Fibroblast of skin of scalp (primary cell): ENCODE measurements around the gene GRM7.

ENCODE experiments used
- DNase-seq: peaks from one replicate; pipeline ENCODE4 v3.0.0-alpha.2; 2013

Gene GRM7

GRCh38 chr3:7160689-7161088 is 299.8 kb downstream of the GRM7 start:
- DNase-seq, result no peak

DNA sequence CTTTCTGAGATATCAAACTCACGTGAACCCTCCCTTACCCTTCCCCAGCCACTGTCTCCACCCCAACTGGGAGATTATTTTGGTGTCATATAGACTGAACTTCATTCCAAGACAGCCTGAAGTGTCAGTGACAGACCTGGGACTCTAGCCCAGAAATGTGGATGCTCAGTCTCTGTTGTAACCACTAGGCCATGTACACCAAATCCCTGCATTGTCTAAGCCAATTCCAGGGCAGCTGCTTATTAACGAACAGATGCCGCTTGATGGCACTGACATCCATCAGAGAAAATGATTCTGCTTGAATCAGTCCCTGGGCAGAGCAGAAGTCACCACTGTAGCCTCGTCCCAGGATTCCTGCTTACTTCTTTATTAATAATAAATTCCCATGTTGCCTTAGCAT is 305.5 kb downstream of the GRM7 start:
- no peak for DNase-seq

GRCh38 chr3:7171493-7171892 is 310.6 kb downstream of the GRM7 start:
- no peak for DNase-seq

DNA sequence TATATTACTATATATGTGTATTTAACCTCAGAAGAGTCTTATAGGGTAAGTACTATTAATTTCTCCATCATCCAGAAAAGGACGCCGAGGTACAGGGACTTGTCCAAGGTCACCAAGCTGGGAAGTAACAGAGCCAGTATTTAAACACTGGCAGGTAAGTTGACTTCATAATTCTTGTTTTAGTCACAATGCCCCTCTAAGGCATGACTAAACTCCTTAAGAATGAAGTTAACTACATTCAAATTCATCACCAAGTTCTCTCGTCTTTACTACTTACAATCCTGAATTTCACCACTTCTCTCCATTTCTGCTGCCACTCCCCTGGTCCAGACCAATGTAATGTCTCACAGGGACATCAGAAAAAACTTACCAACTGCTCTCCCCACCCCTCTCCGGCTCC is 312.1 kb downstream of the GRM7 start:
- DNase-seq, result no peak

GRCh38 chr3:7188551-7188950 is 327.6 kb downstream of the GRM7 start:
- no peak for DNase-seq

- DNase-seq, result no peak
Observed at GRCh38 chr3:7190095-7190494, 329.2 kb downstream of the GRM7 start.

- no peak for DNase-seq
Observed at GRCh38 chr3:7193269-7193668, 332.4 kb downstream of the GRM7 start.

DNA sequence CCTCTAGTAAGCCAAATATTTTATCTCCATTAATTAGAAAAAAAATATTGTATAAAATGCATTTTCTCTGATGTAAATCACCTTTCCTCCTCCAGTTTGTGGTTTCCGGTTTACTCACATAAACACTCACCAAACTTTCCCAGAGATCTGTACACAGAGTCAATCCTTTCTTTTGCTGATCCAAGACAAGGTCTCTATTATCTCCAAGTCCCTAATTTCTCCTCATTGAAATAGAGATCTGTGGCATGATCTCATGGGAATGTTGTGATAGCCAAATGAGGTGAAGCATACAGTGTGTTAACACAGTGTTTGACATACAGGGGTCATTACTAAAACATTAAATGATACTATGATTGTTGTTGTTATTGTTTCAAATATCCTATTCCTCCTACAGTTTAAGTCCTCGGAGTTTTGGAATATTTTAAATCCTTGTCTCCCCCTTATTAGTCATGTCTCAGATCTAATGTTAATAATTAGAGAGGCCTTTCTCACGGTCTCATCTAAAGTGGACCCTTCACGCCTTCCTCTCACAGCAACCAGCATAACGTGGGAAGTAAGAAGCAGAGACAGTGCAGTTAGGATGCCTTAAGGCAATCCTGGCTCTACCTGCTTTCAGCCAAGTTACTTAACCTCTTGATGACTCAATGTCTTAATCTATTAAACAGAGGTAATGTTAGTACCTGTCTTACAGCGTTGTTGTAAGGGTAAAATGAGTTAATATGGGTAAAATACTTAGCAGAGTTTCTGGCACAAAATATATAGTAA is 333.3 kb downstream of the GRM7 start:
- DNase-seq, result no peak

- no peak for DNase-seq
Observed at GRCh38 chr3:7195934-7196333, 335.0 kb downstream of the GRM7 start.

- no peak for DNase-seq
Observed at GRCh38 chr3:7201784-7202183, 340.9 kb downstream of the GRM7 start.

DNA sequence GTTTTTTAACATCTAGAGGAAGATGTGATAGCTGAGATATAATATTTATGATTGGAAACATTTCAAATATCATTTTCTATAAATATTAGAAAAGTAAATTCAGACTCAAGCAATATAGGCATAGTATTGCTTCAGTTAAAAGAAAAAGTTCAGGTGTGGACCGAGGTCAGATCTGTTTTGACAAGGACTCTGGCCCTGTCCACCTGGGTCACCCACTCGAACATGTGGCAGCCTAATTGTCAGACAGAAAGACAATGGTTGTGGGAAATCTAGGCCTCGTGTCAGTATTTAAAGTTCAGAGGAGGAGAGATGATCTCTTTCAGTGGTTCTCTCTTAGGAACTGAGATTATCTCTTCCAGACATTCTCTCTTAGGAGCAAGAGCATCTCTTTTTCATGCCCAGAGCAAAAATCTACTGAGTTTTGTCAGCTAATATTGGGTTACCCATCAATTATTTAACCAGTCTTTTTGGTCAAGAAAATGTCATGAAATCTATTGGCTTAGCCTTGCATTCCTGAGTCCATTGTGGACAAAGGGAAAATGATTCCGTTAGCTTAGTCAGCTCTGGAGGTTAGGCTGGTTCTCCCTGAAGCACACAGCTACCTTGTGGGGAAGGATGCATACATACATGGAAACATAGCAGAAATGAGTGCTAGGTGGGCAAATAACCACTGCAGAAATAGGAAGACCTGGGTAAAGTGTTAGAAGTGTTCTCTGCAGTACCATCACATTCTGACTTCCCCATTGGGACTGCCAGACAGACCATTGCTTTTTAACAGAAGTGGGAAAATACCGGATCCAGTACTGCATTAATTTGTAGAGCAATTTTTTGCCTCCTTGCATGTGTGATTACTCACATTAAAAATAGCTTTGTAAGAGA is 343.3 kb downstream of the GRM7 start:
- DNase-seq, result no peak

GRCh38 chr3:7204848-7205156 is 343.9 kb downstream of the GRM7 start:
- DNase-seq, result no peak

DNA sequence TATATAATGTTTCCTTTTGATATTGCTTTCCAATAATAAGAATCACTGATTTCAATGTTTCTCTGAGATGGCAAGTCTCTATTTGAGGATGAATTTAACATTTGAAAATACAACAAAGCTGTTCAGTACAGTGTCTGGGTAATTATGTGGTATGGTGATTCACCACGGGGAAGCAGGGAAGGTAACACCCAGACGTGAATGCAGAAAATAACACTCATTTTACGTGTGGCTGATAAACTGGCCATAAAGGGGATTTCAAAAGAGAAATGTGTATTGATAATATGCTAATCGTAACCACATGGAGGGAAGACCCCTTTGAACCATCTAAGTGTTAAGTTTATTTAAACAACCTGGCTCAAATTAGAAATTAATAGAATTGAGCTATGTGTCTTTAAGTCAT is 344.6 kb downstream of the GRM7 start:
- no peak for DNase-seq

DNA sequence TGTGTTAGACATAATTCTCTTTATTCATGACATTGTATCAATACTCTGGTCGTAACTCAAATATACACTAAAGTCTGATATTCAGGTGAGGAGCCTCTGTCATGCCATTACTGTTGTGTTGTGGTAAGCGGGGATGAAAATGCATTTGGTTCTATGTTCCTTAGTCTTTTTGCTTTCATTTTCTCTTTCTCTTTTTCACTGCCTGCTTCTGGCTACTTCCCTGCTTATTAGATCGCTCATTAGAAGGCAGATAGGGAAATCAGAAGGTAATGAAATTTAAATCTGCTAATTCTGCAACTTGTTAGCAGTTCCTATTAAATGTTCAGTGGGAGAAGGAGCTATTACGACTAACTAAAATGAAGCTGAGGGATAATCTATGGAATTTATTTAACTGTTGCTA is 345.0 kb downstream of the GRM7 start:
- DNase-seq, result no peak

- DNase-seq, result no peak
Observed at GRCh38 chr3:7207125-7207524, 346.2 kb downstream of the GRM7 start.

DNA sequence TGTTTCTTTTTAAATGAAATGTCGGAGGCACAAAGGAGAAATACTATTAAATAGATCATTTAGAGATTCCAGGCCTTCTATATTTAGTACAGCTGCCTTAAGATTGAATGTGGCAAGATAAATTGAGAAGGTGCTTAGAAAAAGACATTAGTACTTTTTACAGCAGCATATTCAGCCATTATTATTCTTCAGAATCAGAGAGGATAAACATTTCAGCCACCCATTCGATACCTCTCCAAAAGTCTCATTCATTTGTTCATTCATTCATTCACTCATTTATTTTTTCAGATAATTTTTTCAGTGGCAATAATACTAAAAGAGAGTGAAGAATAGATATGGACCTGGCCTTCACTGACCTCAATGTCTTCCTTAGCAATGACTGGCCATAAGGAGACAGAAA is 347.0 kb downstream of the GRM7 start:
- DNase-seq, result no peak

- no peak for DNase-seq
Observed at GRCh38 chr3:7209098-7209497, 348.2 kb downstream of the GRM7 start.

GRCh38 chr3:7211740-7212139 is 350.8 kb downstream of the GRM7 start:
- no peak for DNase-seq

GRCh38 chr3:7215706-7216105 is 354.8 kb downstream of the GRM7 start:
- no peak for DNase-seq

- no peak for DNase-seq
Observed at GRCh38 chr3:7226393-7226792, 365.5 kb downstream of the GRM7 start.

DNA sequence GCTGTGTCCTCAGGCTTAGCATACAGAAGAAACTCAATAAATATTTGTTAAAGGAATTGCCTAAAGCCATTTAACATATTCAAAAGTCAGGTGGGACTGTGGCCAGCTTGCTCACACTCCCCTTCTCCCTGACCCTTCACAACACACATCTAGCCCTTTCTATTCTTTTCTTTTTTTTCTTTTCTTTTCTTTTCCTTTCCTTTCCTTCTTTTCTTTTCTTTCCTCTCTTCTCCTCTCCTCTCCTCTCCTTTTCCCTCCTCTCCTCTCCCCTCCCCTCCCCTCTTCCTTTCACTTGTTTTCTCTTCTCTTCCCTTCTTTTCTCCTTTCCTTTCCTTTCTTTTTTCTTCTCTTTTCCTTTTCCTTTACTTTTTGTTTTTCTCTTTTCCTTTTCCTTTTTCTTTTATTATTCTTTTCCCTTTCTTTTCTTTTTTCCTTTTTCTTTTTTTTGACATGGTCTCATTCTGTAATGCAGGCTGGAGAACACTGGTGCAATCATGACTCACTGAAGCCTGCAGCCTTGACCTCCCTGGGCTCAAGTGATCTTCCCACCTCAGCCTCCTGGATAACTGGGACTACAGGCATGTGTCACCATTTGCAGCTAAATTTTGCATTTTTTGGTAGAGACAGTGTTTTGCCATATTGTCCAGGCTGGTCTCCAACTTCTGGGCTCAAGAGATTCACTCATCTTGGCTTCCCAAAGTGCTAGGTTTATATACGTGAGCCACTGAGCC is 377.8 kb downstream of the GRM7 start:
- no peak for DNase-seq

DNA sequence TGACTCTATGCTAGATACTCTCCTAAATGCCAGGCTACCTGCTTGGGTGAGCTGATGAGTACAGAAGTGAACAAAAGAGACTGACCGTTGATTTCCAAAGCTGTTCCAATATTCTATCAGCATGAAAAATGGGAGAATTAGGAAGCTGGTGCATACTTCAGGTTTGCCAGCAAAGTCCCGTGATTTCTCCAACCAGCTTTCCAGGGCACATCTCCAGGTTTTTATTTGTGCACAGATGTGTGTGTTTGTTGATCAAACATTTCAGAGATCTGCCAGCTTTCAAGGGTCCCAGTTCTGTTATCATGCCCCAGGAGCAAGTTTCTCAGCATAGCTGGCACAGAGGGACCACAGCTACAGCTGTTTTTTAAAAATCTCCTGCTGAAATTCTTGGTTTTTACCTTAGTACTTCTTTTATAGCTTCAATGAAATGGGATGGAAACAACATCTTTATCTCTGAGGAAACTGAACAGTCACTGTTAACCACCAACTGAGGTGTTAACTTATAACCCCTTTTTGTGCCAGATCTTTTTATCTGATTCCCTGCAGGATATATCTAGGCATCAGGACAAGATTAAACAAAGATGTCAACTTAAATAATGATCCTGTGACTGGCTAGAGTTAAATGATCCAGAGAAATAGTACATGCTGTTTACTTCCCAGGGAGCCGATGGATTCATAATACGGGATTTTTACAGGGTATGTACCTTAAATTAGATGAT is 380.8 kb downstream of the GRM7 start:
- DNase-seq, result no peak

GRCh38 chr3:7242303-7242635 is 381.4 kb downstream of the GRM7 start:
- DNase-seq, result no peak
